IPS-18a (cell line): Measurements from ENCODE around the gene ZMYM1.
"Not testable (repeated sequence)": the region's sequence is repeated elsewhere in the genome, so short reads cannot be mapped to it uniquely, and the experiment has no call there.

Source experiments
- H3K27ac ChIP-seq: one replicate; pipeline ENCODE4 v1.5.1; 2013; ENCODE audit warnings: low read length
- H3K27me3 ChIP-seq: one replicate; pipeline ENCODE4 v1.6.1; 2013; ENCODE audit warnings: mild to moderate bottlenecking, low read length; ENCODE audit not compliant: control insufficient read depth, insufficient read depth
- H3K36me3 ChIP-seq: one replicate; pipeline ENCODE4 v1.6.1; 2013; ENCODE audit warnings: low read depth, low read length; ENCODE audit not compliant: control insufficient read depth
- H3K4me1 ChIP-seq: one replicate; pipeline ENCODE4 v1.6.1; 2013; ENCODE audit warnings: low read depth, low read length; ENCODE audit not compliant: control insufficient read depth
- H3K4me3 ChIP-seq: one replicate; pipeline ENCODE4 v1.5.1; 2013; ENCODE audit warnings: low read length
- H3K9ac ChIP-seq: one replicate; pipeline ENCODE4 v1.6.1; 2013; ENCODE audit warnings: mild to moderate bottlenecking, low read length, moderate library complexity
- H3K9me3 ChIP-seq: one replicate; pipeline ENCODE4 v1.6.1; 2013; ENCODE audit warnings: low read depth, low read length; ENCODE audit not compliant: control insufficient read depth

The ZMYM1 gene

DNA sequence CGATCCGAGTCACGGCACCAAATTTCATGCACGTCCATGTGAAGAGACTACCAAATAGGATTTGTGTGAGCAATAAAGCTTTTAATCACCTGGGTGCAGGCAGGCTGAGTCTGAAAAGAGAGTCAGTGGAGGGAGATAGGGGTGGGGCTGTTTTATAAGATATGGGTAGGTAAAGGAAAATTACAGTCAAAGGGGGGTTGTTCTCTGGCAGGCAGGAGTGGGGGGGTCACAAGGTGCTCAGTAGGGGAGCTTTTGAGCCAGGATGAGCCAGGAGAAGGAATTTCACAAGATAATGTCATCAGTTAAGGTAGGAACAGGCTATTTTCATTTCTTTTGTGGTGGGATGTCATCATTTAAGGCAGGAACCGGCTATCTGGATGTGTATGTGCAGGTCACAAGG lies 58.4 kb downstream of the ZMYM1 start:
- H3K9me3 ChIP-seq, H3K27ac ChIP-seq, H3K27me3 ChIP-seq, H3K36me3 ChIP-seq, H3K4me1 ChIP-seq, H3K4me3 ChIP-seq, H3K9ac ChIP-seq: not testable (repeated sequence)

- H3K9ac ChIP-seq, H3K4me1 ChIP-seq, H3K36me3 ChIP-seq, H3K27me3 ChIP-seq, H3K27ac ChIP-seq, H3K4me3 ChIP-seq, H3K9me3 ChIP-seq: not testable (repeated sequence)
These were observed 63.1 kb downstream of the ZMYM1 start for GRCh38 chr1:35142294-35142693.

- not testable (repeated sequence) for H3K9me3 ChIP-seq, H3K27ac ChIP-seq, H3K4me1 ChIP-seq, H3K4me3 ChIP-seq, H3K36me3 ChIP-seq, H3K9ac ChIP-seq, H3K27me3 ChIP-seq
These were observed 63.5 kb downstream of the ZMYM1 start for GRCh38 chr1:35142728-35143127.

GRCh38 chr1:35143737-35144508 lies 64.7 kb downstream of the ZMYM1 start:
- Histone ChIP-seq H3K9ac (no peak overlapping the region), H3K27ac (no peak overlapping the region), H3K4me1 (no peaks in the 10 kb centered on the region), H3K4me3 (no peak overlapping the region), H3K9me3 (no peaks in the 10 kb centered on the region), H3K27me3 (no peaks in the 10 kb centered on the region), H3K36me3 (no peaks in the 10 kb centered on the region)

DNA sequence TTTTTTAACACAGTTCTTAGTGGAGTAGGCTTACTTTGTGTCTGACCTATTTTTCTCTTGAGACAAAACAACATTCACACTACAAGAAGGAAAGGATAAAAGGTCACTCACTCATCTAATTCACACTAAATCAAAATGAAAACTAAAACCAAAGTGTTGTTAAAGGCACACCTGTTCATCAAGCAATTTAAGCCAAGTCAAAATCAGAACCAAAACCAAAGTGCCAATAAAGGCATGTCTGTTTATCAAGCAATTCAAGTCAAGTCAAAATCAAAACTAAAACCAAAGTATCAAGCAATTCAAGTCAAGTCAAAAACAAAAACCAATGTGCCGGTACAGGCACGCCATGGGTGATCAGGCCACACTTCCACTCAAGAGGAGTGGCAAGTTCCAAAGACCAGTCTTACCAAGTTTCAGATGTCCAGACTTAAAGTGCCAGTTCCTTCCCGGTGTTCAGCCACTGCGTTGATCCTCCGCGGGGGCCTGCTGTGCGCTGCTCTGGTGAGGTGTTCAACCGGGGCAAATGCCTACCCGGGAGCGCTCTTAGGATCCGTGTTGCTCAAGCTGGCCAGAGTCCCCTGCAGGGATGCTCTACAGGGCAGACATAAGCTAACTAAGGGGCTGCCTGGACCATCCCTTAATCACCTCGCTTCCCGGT lies 66.8 kb downstream of the ZMYM1 start:
- not testable (repeated sequence) for H3K27ac ChIP-seq, H3K9ac ChIP-seq, H3K4me1 ChIP-seq, H3K4me3 ChIP-seq, H3K9me3 ChIP-seq, H3K36me3 ChIP-seq, H3K27me3 ChIP-seq

- Histone ChIP-seq H3K9ac (no peak overlapping the region), H3K9me3 (no peaks in the 10 kb centered on the region)
These were observed 72.0 kb downstream of the ZMYM1 start for GRCh38 chr1:35151220-35151619.

DNA sequence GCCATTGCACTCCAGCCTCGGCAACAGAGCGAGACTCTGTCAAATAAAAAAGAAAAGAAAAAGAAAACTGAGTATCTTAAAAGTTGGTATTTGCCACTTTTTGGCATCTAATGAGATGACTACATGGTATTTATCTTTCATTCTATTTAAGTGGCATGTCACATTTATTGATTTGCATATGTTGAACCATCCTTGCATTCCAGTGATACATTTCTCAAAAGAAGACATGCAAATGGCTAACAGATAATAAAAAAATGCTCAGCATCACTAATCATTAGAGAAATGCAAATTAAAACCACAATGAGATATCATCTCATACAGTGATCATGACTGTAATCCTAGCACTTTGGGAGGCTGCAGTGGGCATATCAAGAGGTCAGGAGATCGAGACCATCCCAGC lies 85.7 kb downstream of the ZMYM1 start:
- H3K27me3 ChIP-seq = no peaks in the 10 kb centered on the region
- no peak overlapping the region for H3K4me3 ChIP-seq
- no peaks in the 10 kb centered on the region for H3K4me1 ChIP-seq
- no peak overlapping the region for H3K27ac ChIP-seq
- no peaks in the 10 kb centered on the region for H3K9me3 ChIP-seq
- H3K36me3 ChIP-seq = no peaks in the 10 kb centered on the region
- H3K9ac ChIP-seq = no peak overlapping the region

More at GRCh38 chr1:35151220-35151619, 72.0 kb downstream of the ZMYM1 start:
- H3K27ac ChIP-seq = no peak overlapping the region
- H3K27me3 ChIP-seq = no peaks in the 10 kb centered on the region
- H3K36me3 ChIP-seq = no peaks in the 10 kb centered on the region
- H3K4me1 ChIP-seq = no peaks in the 10 kb centered on the region
- H3K4me3 ChIP-seq = no peak overlapping the region
